Stimulated activated CD4-positive, alpha-beta T cell treated with anti-CD3 and anti-CD28 coated beads, Interleukin-1b, Interleukin-23, amount 100 ng/mL, for 24 hours (primary cell): ENCODE results near the gene CUX1.
"Not testable (repeated sequence)": the region's sequence is repeated elsewhere in the genome, so short reads cannot be mapped to it uniquely, and the experiment has no call there.

Experiments used
- DNase-seq, 4 experiments: peaks; one replicate each; pipeline ENCODE4 v3.0.0-alpha.2; 2020; ENCODE audit warnings: low read depth in 4 of 4, low spot score in 1 of 4

Gene CUX1

DNA sequence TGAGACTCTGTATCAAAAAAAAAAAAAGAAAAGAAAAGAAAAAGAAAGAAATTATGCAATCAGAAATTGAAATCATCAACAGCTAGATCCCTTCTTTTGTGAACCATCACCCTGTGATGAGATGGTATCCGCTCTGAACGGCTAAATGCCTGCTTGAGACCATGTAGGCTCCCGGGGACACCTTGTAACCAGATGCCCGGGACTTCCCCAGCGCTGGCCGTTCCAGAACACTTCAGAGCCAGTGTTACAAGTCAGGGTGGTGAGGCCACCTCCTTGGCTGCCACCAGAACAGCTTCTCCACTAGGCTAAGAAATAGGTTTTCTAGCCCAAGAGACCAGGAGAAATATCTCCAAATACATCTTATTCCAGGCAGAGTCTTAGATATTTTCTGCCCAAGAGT lies 349.8 kb downstream of the CUX1 start:
- no peak for DNase-seq

DNA sequence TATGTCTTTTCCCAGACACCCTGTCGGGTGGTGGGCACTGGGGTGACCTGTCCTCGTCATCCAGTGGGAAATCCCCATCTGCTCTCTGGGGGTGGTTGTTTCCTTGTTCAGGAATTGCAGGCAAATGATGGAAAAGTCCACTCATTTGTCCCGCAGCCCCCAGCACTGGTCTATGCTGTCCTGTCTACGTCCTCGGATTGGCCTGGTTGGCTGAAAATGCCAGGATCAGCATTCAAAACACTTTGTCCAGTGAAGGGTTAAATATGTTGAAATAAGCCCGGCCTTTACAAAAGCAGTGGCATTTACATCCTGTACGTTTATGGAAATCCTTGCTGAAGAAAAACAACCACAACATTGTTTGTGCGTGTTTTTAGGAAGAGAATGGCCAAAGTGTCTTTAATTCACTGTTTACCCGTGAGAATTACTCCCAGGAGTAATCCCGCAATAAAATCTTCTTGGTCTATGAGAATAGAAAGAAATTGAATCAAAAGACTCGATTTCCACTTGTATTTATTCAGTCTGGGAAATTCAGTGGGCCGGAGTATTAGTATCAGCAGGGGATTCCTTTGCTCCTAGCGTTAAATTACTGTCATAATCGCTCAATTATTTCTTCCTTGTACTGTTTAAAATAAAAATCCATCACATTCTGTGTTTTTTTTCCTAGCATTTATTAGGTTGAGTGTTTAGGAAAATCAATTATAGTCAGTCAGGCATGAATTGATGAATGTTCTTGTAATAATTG lies 352.4 kb downstream of the CUX1 start:
- no peak for DNase-seq

GRCh38 chr7:102170393-102170970 lies 353.1 kb downstream of the CUX1 start:
- no peak for DNase-seq

- DNase-seq: no peak
Observed at GRCh38 chr7:102173669-102174068, 356.2 kb downstream of the CUX1 start.

DNA sequence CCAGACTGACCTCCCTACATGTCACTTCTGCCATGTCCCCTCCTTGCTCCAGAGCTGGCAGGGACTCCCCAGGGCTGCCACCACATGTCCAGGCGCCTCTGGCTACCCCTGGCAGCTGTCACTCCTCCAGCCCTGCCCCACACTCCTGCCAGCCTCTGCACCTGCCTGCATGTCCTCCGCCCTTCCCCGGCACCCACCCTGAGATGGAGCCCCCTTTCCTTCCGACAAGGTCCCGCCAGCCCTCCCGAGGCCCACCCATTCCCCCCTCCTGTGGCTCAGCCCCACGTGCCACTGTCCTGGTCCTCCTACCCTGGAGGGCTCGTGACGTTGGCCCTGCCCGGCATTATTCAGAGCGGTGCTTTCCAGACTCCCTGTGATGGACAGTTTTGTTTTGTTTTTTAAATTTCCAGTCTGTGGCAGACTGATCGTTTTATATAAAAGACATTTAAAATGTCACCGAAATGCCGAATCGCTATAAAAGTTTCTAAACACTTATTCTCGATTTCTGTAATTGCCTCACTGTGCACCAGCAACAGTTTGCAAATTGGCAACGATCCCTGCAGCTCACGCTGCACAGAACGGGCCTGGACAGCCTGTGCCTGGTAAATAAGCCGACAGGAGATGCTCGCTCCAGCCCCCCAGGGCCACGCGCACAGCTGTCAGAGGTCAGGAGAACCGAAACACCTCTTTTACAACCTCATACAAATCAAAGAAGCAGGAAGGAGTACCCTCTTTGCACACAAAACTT lies 358.2 kb downstream of the CUX1 start:
- DNase-seq: no peak

DNA sequence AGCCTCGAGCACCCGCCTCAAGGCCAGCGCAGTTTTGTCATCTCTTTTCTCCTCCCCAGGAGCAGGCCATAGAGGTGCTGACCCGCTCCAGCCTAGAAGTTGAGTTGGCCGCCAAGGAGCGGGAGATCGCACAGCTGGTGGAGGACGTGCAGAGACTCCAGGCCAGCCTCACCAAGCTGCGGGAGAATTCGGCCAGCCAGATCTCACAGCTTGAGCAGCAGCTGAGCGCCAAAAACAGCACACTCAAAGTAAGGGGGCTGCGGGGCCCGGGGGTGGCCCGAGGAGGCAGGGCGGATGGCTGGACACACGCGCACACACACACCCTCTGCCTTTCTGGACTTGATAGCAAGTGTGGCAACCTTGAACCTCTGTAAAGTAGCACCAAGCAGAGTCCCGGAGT lies 361.0 kb downstream of the CUX1 start:
- no peak for DNase-seq

DNA sequence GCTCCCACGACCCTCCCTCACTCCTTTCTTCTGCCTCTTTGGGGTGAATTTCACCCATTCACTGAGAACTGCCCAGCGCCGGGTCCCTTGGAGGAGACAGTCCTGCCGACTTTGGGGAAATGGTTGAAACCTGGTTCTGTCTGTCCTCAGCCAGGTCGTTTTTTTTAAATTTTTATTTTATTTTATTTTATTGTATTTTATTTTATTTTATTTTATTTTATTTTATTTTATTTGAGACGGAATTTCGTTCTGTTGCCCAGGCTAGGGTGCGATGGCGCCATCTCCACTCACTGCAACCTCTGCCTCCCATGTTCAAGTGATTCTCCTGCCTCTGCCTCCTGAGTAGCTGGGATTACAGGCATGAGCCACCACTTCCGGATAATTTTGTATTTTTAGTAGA lies 363.3 kb downstream of the CUX1 start:
- DNase-seq: no peak

DNA sequence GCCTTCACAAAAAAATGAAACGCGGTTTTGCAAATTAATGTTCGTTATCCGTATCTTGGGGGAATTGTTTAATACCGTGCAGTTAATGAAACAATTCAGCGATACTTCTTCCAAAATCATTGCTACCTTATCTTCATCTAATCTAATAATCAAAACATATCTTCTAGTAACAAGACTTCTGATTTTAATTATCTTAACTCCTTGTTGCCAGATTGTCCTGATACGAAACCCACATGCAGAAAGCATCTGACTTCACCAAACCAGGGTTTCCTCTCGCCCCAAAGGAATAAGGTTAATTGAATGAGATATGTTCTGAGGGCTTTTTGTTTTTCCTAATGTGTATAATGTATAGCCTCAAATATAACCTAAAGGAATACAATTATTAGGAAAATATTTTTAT lies 364.1 kb downstream of the CUX1 start:
- no peak for DNase-seq

DNA sequence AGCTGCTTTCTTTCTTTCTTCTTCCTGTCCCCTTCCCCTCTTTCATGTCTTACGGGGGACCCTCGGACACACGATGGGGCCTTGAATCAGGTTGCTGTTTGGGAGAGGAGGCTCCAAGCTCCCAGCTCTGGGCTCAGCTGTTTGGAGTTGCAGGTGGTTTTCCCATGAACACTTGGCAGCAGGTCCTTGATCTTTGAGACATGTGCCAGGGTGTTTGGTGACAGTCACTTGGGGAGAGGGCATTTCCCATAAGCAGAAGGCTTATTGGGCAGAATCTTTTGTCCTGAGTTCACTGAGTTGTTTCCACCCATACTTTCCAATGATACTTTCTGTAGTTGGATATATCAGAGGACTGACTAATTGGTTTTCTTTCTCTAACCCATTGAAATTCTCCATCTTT lies 364.6 kb downstream of the CUX1 start:
- DNase-seq: no peak

- not testable (repeated sequence) for DNase-seq
Observed at GRCh38 chr7:102183848-102184247, 366.4 kb downstream of the CUX1 start.

- no peak for DNase-seq
Observed at GRCh38 chr7:102184303-102184702, 366.9 kb downstream of the CUX1 start.

DNA sequence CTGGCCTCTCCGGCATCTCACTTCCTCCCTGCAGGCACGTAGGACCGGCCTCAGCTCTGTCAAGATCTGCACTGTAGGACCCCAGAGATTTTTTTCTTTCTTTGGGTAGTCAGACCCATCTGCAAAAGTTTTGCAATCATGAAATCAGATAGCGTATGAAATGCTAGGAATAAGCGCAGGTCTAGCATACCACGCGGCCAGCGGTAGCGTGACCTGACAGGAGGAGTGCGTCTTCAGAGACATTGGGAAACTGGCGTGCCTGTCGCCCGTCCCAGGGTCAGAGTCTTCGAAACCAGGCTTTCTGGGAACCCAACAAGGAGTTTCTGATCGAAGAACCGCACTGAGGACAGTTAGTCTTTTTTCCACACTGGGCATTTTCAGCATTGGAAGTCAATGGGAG lies 368.4 kb downstream of the CUX1 start:
- no peak for DNase-seq

- DNase-seq: no peak
Observed at GRCh38 chr7:102186306-102186705, 368.9 kb downstream of the CUX1 start.

DNA sequence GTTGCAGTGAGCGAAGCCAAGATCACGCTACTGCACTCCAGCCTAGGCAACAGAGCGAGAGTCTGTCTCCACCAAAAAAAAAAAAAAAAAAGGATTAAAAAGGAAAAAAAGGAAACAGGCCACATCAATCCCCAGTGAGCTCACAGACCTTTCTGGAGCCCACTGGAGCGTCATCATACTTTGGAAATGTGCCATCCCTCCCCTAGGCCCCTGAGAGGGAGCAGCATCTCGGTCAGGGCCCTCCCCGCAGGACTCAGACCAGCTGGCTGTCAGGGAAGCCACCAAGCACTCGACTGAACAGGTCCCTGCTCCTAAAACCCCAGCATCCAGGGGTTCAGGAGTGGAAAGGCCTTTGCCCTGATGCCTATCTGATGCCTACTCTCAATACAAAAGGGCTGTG lies 371.3 kb downstream of the CUX1 start:
- DNase-seq: no peak

DNA sequence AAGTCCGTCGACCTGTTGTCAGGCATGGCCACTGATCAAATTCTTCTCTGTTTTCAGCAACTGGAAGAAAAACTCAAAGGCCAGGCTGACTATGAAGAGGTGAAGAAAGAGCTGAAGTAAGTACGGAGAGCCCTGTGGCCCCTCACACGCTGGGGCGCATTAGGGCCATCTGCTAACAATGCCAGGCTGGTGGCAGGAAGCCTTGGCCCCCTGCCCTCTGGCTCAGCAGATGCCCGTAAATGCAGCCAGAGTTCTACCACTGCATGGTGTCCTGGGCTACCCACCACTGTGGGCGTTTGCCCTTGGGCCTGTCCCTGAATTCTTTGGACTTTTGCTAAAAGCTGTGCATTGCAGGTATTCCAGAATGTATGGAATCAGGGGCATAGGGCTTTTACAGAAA lies 372.3 kb downstream of the CUX1 start:
- no peak for DNase-seq

DNA sequence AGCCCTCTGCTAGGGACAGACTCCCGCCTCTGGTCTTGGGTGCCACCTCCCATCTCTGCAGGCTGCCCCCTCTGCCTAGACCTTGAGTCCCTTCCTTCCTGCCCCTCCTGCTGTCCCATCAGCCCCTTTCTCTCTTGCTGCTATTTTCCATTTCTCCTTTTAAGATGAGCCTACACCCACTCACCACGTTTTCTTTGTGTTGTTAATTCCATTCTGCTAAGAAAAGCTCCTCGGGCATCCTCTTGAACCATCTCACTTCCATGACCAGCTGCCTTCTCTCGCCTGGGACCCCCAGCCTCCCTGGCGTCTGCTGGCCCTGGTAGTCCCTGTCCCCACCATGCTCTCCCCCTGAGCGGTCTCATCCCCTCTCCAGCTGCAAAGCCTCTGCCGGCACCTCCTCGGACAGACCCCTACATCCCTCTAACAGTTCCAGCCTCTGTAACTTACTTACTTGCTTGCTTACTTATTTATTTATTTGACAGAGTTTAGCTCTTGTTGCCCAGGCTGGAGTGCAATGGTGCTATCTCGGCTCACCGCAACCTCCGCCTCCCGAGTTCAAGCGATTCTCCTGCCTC lies 373.4 kb downstream of the CUX1 start:
- no peak for DNase-seq

DNA sequence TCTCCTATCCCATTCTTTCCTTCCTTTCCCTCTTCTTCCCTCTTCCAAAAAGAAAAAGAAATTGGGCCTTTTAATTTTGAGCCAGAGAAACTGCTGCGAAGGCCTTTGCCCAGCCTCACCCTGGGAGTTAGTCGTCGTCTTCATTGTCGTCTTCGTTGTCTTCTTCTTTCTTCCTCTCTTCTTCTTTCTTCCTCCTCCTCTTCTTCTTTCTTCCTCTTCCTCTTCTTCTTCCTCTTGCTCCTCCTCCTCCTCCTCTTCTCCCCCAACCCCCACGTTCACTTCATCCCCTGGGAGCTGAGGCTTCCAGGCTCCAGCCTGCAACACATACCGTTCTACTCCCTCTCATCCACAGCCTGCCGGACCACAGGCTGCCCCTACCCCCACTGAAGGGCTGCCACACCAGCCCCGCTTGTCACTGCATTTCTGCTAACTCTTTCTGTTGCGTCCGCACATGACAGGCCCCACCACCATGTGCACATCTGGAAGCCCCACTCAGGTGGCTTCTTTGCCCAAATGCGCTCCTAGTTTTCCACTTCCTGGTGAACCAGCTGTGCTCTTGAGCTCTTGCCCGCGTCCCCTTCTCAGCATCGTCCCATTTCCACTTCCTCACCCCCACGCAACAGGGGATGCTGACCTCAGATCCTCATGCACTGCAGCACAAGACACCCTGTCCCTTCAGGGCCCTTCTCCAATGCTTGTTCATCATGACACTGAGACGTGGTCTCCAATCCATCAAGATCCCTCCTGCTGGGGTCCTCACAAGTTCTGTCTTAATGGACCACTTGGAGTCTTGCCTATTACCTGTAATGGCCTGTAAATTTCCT lies 374.3 kb downstream of the CUX1 start:
- no peak for DNase-seq

- no peak for DNase-seq
Observed at GRCh38 chr7:102192790-102193189, 375.4 kb downstream of the CUX1 start.

GRCh38 chr7:102193806-102194205 lies 376.4 kb downstream of the CUX1 start:
- no peak for DNase-seq

GRCh38 chr7:102195361-102195760 lies 377.9 kb downstream of the CUX1 start:
- no peak for DNase-seq

- DNase-seq: no peak
Observed at GRCh38 chr7:102196028-102196427, 378.6 kb downstream of the CUX1 start.
